Astrocyte (in vitro differentiated cells and primary cell): Measurements from ENCODE around the gene PPP1R12B. TPM values are rescaled to one million over a fixed set of nuclear protein-coding genes. Genes with fewer than 3 reads are reported as not detected.
A peak's percentile ranks its signal among the peaks of the same experiment; 100 is the strongest.
"Not testable (repeated sequence)": the region's sequence is repeated elsewhere in the genome, so short reads cannot be mapped to it uniquely, and the experiment has no call there.

Experiments
- DNase-seq: peaks from one replicate; pipeline ENCODE4 v3.0.0-alpha.2; 2010; ENCODE audit warnings: low read depth
- FAIRE-seq: peaks from 2 replicates; lab custom pipeline; 2011; peaks lifted over from hg19 to GRCh38; lab: Jason Lieb, UNC
- H2AFZ ChIP-seq: 2 replicates; pipeline ENCODE4 v1.6.0; 2012; ENCODE audit warnings: low read depth, low read length, inconsistent platforms
- H3K27ac ChIP-seq: 2 replicates; pipeline ENCODE4 v1.5.1; 2011; ENCODE audit warnings: low read depth, low read length, inconsistent platforms
- H3K27me3 ChIP-seq: 2 replicates; pipeline ENCODE4 v1.6.0; 2011; ENCODE audit warnings: low read length, inconsistent platforms; ENCODE audit not compliant: insufficient read depth
- H3K36me3 ChIP-seq: 2 replicates; pipeline ENCODE4 v1.5.1; 2011; ENCODE audit warnings: low read length, inconsistent platforms; ENCODE audit not compliant: insufficient read depth
- H3K4me1 ChIP-seq: 2 replicates; pipeline ENCODE4 v1.5.1; 2011; ENCODE audit warnings: low read length, inconsistent platforms; ENCODE audit not compliant: insufficient read depth
- H3K4me2 ChIP-seq: 2 replicates; pipeline ENCODE4 v1.6.0; 2012; ENCODE audit warnings: low read length, inconsistent platforms
- H3K4me3 ChIP-seq: 2 replicates; pipeline ENCODE4 v1.5.1; 2011; ENCODE audit warnings: low read depth, mild to moderate bottlenecking, low read length, inconsistent platforms; ENCODE audit not compliant: insufficient read depth
- H3K79me2 ChIP-seq: 2 replicates; pipeline ENCODE4 v1.6.0; 2012; ENCODE audit warnings: mild to moderate bottlenecking, low read length, inconsistent platforms; ENCODE audit not compliant: insufficient read depth
- H3K9ac ChIP-seq: 2 replicates; pipeline ENCODE4 v1.6.0; 2012; ENCODE audit warnings: mild to moderate bottlenecking, low read length, inconsistent platforms
- H3K9me3 ChIP-seq: 2 replicates; pipeline ENCODE4 v1.5.1; 2012; ENCODE audit warnings: low read depth, mild to moderate bottlenecking, low read length, inconsistent platforms; ENCODE audit not compliant: insufficient read depth
- H4K20me1 ChIP-seq: 2 replicates; pipeline ENCODE4 v1.6.0; 2012; ENCODE audit warnings: low read length, inconsistent platforms; ENCODE audit not compliant: insufficient read depth
- H3K27ac Mint-ChIP-seq: one replicate; pipeline ENCODE4 v1.8.0; 2021; ENCODE audit warnings: mild to moderate bottlenecking, mixed read lengths; ENCODE audit not compliant: unreplicated experiment
- H3K27me3 Mint-ChIP-seq: one replicate; pipeline ENCODE4 v1.8.0; 2021; ENCODE audit warnings: low read depth, mixed read lengths; ENCODE audit not compliant: unreplicated experiment
- H3K36me3 Mint-ChIP-seq: one replicate; pipeline ENCODE4 v1.8.0; 2021; ENCODE audit warnings: low read depth, mixed read lengths; ENCODE audit not compliant: unreplicated experiment
- H3K4me1 Mint-ChIP-seq: one replicate; pipeline ENCODE4 v1.8.0; 2021; ENCODE audit warnings: low read depth, mixed read lengths; ENCODE audit not compliant: unreplicated experiment
- H3K4me3 Mint-ChIP-seq: one replicate; pipeline ENCODE4 v1.8.0; 2021; ENCODE audit warnings: mild to moderate bottlenecking, moderate library complexity, mixed read lengths; ENCODE audit not compliant: unreplicated experiment
- H3K9me3 Mint-ChIP-seq: one replicate; pipeline ENCODE4 v1.8.0; 2021; ENCODE audit warnings: mild to moderate bottlenecking, mixed read lengths; ENCODE audit not compliant: unreplicated experiment
- CTCF ChIP-seq: IDR thresholded peaks from 2 replicates; pipeline ENCODE4 v1.5.1; 2011; ENCODE audit warnings: low read depth, mild to moderate bottlenecking, inconsistent platforms, low read length, moderate library complexity; ENCODE audit not compliant: insufficient read depth
- EZH2 ChIP-seq: IDR thresholded peaks from 2 replicates; pipeline ENCODE4 v1.6.1; 2012; ENCODE audit warnings: mild to moderate bottlenecking, low read length, inconsistent platforms; ENCODE audit not compliant: insufficient read depth
- total RNA-seq: library from RNA; stranded (reverse); gene quantifications from 2 replicates; pipeline ENCODE4 v1.2.1, GENCODE V29; 2021

Gene PPP1R12B
- total RNA-seq, 1 donor from 2014 or later = 12.2 TPM

GRCh38 chr1:202619505-202619904 lies 271.0 kb downstream of the PPP1R12B start:
- Histone ChIP-seq H3K36me3 (no peaks in the 10 kb centered on the region), H4K20me1 (no peaks in the 10 kb centered on the region), H3K27ac (no peak overlapping the region), H3K4me2 (peak overlapping the region; percentile 68), H3K9ac (no peak overlapping the region), H3K9me3 (no peaks in the 10 kb centered on the region), H2AFZ (no peak overlapping the region), H3K79me2 (no peaks in the 10 kb centered on the region), H3K27me3 (peaks cover 7% of the 10 kb centered on the region), H3K4me3 (no peak overlapping the region), H3K4me1 (peaks cover 49% of the 10 kb centered on the region)
- Mint-ChIP-seq H3K27me3 (peaks cover 29% of the 10 kb centered on the region), H3K4me3 (no peak overlapping the region), H3K4me1 (peaks cover 54% of the 10 kb centered on the region), H3K27ac (no peak overlapping the region), H3K36me3 (peaks cover 4% of the 10 kb centered on the region), H3K9me3 (peaks cover 2% of the 10 kb centered on the region)
- FAIRE-seq (no peak), DNase-seq (no peak)
- TF ChIP-seq CTCF (no peak), EZH2 (no peak)

DNA sequence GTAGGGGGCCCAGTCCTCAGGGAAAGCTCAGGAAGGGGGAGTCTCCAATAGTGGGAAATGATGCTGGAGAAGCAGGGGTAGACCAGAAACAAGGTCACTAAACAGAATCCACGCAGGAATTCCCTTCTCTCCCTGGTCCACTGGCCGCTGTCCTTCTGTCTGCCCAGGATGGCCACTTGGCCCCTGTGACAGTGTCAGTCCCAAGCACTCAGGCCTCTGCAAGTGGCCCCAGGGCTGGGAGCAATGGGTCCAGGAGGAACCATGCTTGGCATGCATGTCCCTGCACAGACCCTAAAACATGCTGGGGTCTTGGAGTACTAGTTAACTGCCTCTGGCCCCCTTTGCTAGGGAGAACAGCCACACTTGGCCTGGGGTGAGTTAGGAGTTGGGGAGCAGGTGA lies 271.5 kb downstream of the PPP1R12B start:
- H3K9me3 Mint-ChIP-seq, DNase-seq, H3K79me2 ChIP-seq, H3K4me3 ChIP-seq, H2AFZ ChIP-seq, H3K4me2 ChIP-seq, FAIRE-seq, H3K4me3 Mint-ChIP-seq, H3K9me3 ChIP-seq, H3K27ac Mint-ChIP-seq, H3K9ac ChIP-seq, H3K36me3 Mint-ChIP-seq, H4K20me1 ChIP-seq, H3K36me3 ChIP-seq, H3K27me3 ChIP-seq, H3K27ac ChIP-seq: not testable (repeated sequence)
- peaks cover 44% of the 10 kb centered on the region for H3K4me1 ChIP-seq
- Mint-ChIP-seq H3K4me1 (peaks cover 49% of the 10 kb centered on the region), H3K27me3 (peaks cover 29% of the 10 kb centered on the region)

GRCh38 chr1:202621446-202621845 lies 272.9 kb downstream of the PPP1R12B start:
- no peak overlapping the region for H2AFZ ChIP-seq
- DNase-seq (no peak), FAIRE-seq (no peak)
- H3K4me3 Mint-ChIP-seq = no peak overlapping the region
- H3K27me3 ChIP-seq = peaks cover 7% of the 10 kb centered on the region
- H3K4me2 ChIP-seq = no peak overlapping the region
- H3K9me3 ChIP-seq = no peaks in the 10 kb centered on the region
- no peak overlapping the region for H3K9ac ChIP-seq
- H3K27me3 Mint-ChIP-seq = peaks cover 29% of the 10 kb centered on the region
- H3K79me2 ChIP-seq = no peaks in the 10 kb centered on the region
- H3K4me1 Mint-ChIP-seq = peaks cover 35% of the 10 kb centered on the region
- TF ChIP-seq CTCF (no peak), EZH2 (no peak)
- H3K9me3 Mint-ChIP-seq = no peaks in the 10 kb centered on the region
- H3K27ac Mint-ChIP-seq = no peak overlapping the region
- no peak overlapping the region for H3K4me3 ChIP-seq
- peaks cover 30% of the 10 kb centered on the region for H3K4me1 ChIP-seq
- no peaks in the 10 kb centered on the region for H4K20me1 ChIP-seq
- peaks cover 4% of the 10 kb centered on the region for H3K36me3 Mint-ChIP-seq
- H3K27ac ChIP-seq = no peak overlapping the region
- H3K36me3 ChIP-seq = no peaks in the 10 kb centered on the region
